Activated CD4-positive, alpha-beta T cell treated with anti-CD3 and anti-CD28 coated beads, Interleukin-2, amount 50 U/mL, for 1 hour (primary cell): ENCODE data around the gene DTX1.

Experiments used
- DNase-seq: peaks from one replicate; pipeline ENCODE4 v3.0.0-alpha.2; 2020

The DTX1 gene

DNA sequence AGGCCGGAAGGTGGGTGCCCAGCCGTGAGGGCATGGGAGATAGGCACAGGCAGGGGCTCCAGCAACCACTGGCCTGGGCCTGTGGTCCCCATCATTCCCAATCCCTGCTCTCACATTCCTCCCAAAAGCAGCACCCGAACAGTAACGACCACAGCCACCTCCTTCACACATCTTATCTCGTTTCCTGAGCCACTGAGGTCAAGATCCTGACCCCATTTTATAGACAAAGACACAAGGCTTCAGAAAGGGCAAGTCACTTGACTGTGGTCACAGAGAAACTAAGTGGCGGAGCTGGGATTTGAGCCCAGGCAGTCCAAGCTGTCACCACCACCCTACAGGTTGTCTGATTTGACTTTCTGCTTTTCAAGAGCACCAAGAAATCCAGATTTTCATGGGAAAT is 38.9 kb downstream of the DTX1 start:
- no peak for DNase-seq

DNA sequence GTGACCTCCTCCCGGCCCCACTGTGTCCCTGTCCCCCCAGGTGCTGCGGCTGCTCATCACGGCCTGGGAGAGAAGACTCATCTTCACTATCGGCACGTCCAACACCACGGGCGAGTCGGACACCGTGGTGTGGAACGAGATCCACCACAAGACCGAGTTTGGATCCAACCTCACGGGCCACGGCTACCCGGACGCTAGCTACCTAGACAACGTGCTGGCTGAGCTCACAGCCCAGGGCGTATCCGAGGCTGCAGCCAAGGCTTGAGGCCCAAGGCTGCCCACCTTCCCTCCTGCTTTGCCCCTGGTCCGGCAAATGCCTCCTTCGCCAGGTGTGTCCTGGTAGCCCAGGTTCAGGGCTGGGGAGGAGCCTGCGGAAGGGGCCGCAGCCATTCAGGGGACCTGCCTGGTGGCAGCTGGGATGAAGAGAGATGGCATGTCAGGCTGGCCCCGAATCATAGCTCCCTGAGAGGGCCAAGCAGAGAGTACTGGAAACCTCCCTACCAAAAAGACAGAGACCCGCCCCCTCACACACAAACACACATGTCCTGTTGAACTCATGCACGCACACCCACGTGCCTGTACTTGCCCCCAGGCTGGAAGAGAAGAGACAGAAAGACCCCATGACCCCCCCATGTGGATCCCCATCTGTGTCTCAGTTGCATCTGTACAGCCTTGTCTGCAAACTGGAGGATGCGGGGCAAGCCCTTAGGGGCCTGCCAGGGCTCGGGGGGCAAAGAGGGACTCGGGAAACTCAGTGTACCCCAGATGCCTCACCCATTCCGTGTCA is 40.3 kb downstream of the DTX1 start:
- no peak for DNase-seq

DNA sequence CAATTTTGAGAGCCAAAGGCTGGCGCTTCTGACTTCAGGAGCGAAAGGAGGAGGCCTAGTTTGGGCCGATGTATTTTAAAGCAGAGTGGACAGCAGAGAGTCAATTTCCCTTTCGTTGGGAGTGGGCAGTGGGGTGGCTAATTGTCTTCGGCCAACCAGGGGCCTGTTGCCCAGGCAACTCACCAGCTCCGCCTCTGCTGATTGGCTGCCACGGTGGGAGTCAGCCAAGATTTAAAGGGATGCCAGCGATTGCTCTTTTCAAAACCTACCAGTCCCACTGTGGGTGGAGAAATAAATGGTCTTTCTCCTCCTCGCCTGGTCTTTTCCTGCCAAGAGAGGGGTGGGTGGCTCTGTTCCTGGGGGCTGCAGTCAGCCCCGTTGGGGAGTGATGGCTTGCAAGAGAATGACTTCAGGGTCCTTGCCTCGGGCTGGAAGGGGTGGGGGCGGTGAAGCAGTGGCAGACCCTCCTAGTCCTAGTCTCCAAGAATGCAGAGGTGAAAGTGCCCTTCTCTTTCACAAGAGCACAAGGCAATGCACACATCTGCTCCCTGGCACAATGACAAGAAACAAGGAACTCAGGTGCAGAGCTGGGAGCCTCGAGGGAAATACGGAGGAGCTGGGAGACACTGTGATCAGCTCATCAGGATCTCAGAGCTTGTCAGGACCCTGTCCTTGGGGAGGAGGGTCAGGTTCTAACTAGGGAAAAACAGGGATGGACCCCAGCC is 41.3 kb downstream of the DTX1 start:
- no peak for DNase-seq

- peak; percentile 67 for DNase-seq
Measured at GRCh38 chr12:113098441-113099028, 42.0 kb downstream of the DTX1 start.

DNA sequence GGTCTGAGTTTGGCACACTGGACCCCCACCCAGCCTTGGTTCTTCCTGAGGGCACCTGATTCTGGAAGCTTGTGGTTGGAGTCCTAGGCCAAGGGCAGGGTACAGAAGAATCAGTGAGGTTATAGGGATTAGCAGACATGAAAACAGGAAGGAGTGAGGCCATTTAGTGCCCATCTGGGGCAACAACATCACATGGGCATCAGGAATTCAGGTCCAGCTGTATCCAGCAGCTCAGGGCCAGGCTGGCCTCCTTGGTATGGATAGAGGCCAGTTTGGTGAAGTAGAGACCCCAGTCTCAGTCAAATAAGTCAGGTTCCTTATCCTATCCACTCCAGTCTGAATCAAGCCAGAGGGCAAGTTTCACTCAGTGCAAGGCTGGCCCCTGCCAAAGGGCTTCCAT is 42.8 kb downstream of the DTX1 start:
- no peak for DNase-seq

GRCh38 chr12:113099764-113100163 is 43.2 kb downstream of the DTX1 start:
- DNase-seq, result no peak

DNA sequence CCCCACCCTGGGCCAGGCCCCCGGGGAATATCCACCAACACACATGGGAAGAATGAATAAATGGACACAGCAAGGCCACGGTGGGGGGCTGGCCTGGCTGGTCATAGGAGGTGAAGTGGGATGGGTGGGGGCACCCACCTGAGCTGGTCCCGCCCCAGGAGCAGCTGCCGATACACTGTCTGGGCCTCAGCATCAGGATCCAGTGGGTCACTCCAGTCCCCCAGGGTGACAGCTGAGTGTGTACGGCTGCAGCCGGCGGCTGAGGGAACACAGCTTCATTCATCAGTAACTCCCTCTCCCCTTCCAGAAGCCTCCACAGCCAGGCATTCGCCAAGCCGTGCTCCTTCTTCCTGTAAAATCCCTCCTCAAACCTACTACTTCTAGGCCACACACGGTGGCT is 45.2 kb downstream of the DTX1 start:
- DNase-seq, result no peak

DNA sequence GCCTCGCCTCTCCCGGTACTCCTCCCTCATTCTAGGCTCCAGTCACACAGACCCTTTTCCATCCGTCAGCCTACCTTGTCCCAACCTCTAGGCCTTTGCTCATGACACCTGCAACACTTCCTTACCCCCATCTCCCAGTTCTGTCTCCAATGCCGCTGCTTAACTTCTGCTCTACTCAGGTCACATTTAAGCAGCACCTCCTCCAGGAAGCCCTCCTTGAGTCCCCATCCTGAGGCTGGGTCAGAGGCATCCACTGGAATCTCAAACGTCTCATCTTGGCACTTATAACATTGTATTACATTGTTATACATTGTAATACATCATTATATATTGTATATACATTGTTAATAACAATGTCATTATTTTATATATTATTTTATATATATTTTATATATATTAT is 46.3 kb downstream of the DTX1 start:
- no peak for DNase-seq

GRCh38 chr12:113103756-113104450 is 47.4 kb downstream of the DTX1 start:
- DNase-seq, result peak; percentile 61

DNA sequence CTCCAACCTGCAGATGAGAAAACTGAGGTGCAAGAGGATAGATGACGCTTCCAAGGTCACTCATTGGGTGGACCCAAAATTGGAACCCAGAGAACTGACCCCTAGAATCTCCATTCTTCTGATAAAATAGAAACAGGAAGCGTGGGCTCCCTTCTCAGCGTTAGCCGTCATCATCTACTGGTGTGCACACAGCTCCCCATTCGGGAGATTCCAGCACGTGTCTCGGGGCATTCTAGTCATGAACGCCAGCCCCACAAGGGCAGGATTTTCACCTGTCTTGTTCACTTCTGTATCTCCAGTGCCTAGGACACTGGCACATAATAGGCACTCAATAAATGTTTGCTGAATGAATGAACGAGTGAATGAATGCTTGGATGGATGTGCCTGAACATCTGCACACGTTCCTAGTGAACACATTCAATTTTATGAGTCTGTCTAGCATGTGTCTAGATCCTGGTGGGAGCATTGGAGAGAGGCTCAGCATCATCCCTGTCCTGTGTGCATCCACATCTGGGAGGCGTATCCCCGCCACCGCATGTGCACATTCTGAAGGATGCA is 48.5 kb downstream of the DTX1 start:
- DNase-seq, result no peak

DNA sequence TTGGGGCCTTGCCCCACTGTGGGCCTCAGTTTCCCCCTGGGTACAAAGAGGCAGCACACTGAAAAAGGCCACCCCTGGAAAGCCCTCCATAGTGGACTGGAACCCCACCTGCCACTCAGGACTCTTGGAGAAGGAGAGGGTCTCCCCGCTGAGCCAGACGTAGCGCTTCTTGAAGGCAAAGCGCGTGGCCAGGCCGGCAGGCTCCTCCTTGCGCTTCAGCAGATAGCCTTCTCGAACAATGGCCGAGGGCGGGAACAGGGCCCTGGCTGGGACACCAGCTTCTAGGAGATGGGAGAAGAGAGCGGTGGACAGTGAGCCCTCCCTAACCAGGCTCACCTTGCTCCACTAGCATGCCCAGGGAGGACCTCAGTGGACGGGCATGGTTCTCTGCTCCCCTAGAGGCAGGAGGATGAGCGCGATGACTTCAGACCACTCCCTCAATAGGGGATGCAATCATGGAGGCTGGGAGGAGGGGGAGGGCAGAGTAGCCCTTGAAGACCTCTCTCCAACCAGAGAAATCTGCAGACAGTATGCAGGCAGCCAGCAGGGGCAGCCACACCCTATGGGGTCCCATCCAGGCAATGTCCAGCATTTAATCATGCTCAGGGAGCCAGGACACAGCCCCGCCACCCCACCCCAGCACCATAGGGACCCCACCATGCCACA is 49.2 kb downstream of the DTX1 start:
- DNase-seq, result no peak

- DNase-seq, result no peak
Measured at GRCh38 chr12:113106361-113106760, 49.8 kb downstream of the DTX1 start.

DNA sequence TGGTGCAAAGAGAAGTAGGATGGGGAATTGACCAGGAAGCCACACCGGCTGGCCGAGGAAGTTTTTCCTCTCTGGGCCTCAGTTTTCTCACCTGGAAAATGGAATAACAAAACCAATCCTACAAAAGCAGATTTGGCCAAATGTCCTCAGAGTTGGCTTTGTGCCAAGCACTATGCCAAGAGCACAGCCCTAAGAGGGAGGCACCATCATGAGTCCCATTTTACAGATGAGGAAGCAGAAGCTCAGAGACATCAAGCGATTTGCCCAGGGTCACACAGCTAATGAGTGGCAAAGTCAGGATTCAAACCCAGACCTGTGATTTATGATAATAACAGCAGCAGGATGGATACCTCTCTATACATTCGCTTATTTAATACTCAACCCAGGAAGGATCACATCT is 51.8 kb downstream of the DTX1 start:
- DNase-seq, result no peak

GRCh38 chr12:113109360-113109759 is 52.8 kb downstream of the DTX1 start:
- DNase-seq, result no peak

GRCh38 chr12:113109872-113110599 is 53.5 kb downstream of the DTX1 start:
- DNase-seq, result no peak

DNA sequence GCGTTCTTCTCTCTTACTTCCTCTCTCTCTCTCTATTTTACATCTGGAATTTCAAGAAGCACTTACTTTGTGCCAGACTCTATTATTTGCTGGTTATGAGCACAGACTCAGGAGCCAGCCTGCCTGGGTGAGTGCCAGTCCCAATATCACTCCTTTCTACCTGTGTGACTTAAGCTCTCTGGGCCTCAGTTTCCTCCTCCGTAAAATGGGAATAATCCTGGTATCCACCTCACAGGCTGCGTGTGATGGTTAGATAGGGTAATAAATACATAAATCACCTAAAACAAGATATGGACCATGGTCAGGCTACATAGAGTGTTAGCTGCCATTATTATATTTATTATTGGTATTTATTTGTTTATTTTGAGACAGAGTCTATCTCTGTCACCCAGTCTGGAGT is 54.7 kb downstream of the DTX1 start:
- DNase-seq, result no peak

DNA sequence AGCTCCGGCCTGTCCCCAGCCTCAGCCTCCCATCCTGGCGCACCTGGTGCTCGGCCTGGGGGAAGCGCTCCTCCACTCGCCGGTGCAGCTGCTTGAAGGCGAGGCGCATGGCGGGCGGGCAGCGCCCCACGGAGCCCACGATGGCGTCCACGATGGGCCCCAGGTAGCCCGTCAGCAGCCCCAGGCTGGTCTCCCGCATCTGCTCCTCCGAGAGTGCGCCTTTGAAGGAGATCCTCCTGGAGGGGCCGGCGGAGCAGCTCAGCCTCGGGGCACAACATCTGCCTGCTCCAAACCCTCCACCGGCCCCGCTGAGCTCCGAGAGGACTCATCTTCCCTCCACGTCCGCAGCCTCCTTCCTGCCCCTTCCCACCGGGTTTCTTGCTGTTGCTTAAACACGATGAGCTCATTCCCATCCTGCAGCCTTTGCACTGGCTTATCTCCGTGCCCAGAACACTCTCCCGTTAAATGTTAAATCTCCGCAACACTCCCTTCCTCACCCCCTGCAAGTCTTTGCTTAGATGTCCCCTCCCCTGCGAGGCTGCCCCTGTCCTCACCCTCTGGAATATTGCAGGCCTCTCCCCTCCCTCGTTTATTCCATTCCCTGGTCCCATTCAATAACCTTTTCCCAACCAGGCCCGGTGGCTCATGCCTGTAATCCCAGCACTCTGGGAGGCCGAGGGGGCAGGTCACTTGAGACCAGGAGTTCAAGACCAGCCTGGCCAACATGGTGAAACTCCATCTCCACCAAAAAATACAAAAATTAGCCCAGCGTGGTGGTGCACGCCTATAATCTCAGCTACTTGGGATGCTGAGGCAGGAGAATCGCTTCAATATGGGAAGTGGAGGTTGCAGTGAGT is 55.7 kb downstream of the DTX1 start:
- DNase-seq, result no peak

DNA sequence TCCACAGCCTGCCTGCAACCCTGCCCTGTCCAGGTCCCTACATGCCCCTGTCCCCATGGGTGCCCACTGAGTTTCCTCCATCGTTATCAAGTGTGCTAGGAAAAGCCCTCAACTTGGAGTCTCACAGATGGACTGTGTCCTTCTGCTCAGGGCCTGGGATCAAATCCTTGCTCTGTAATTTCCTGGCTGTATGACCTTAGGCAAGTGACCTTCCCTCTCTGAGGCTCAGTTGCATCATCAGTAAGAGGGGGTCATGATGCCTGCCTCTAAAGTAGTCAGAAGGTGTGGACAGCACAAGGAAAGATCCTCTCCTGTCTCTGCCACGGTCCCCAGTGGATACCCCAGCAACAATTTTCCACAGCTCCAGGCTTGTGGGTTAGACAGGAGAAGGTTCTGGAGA is 56.9 kb downstream of the DTX1 start:
- DNase-seq, result no peak

GRCh38 chr12:113114447-113115178 is 58.1 kb downstream of the DTX1 start:
- DNase-seq, result no peak

GRCh38 chr12:113115455-113116126 is 59.1 kb downstream of the DTX1 start:
- DNase-seq, result no peak
